GM20431 (cell line): ENCODE data around the gene NELFB.

Experiments
- in situ Hi-C: fragments of 300-500 bp; cut with MseI, MboI; formaldehyde crosslinking; loops from one replicate; pipeline ENCODE4 v1.15.0; 2020; ENCODE audit warnings: low sequenced_read_pairs; ENCODE audit not compliant: unreplicated experiment

NELFB gene

DNA sequence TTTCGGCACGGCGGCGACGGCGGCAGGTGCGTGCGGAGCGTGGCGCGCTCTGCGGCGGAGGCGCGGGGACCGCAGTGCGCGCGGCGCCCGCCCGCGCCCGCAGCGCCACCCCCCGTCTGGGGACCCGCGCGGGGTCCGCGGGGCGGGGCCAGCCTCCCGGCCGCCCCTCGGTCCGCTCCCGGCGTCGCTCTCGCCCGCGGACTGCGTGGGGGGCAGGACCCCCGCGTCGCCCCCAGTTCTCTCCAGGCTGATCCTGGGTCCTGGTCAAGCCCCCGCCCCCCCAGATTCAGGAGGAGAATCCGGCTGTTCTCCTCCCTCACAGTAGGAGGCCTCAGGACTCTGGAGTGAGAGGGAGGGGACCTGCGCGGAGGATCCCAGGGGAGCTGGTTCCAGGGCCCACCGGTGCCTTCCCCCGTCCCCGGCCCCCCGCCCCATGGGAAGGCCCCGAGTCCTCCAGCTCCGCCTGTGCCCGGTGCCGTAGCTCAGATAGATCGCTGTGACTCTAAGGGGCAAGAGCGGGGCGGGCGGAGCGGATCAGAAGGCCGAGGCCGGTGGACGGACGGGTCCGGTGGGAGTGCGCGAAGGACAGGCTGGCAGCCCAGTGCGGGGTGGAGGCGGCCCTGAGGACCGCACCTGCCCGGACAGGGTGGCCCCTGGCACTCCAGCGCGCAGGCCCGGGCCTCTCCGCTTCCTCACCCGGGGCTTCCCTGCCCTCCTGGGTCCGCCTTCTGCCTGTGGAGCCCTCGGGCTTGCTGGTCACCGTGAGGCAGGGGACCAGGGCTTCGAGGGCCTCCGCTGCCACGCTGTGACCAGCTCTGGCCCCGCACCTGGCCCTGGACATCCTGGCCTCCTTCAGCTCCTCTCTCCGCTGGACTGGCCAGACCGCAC lies 32.7 kb upstream of the NELFB start, which contains the start of gene RNF208:
Gene RNF208 (minus strand): TSS at position 51 of the 888 bp plus-strand sequence. CDS start 1,028 bp downstream, outside the sequence.
- in situ Hi-C loops, result loop anchor here (10.0 kb wide), 1 partner anchor 98 kb away; no protein-coding TSS in a partner anchor

DNA sequence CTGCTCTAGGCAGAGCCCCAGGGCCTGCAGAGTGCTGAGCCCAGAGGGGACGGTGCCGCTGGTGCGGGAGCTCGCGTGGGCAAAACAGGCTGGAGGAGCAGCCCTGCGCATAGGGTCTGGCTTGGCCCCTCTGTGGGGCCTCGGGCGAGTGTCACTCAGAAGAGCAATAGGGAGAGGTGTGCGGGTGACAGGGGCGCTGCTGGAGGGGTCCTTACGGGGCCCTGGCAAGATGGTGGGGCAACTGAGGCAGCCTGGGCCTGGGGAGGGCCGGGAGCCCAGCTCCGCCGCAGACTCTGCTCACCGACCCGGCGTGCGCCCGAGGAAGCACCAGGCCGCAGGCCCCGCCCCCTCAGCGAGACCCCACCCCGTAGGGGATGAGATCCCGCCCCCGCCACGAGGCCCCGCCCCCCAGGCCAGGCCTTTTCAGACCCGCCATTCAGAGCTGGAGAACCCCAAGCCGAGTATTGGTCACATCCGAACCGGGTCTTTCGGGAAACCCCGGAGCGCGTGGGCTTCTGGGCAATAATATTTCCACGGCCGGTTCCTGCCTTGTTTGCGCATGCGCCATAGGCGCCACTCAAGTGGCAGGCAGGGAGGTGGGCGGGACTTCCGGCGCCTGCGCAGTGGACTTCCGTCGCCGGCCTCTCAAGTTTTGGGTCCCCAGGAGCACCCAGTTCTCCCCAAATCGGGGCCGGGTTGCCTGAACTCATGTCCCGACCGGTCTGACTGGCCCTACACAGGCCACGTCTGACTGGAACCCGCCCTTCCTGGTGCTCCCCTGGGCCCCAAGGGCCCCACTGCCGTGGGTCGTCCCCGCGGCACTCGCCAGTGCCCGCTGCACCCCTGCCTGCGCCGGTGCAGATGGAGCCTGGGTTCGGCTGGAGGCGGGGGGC lies 31.8 kb upstream of the NELFB start:
- in situ Hi-C loops, result loop anchor here (10.0 kb wide), 1 partner anchor 99 kb away; no protein-coding TSS in a partner anchor

- in situ Hi-C loops, result loop anchor here (10.0 kb wide), 1 partner anchor 100 kb away; no protein-coding TSS in a partner anchor
Observed at GRCh38 chr9:137224830-137225694, 30.1 kb upstream of the NELFB start, which contains the start of gene CYSRT1. Gene CYSRT1, plus strand, starts transcription at chr9:137225174. Its CDS starts 448 bp downstream, at chr9:137225622.

DNA sequence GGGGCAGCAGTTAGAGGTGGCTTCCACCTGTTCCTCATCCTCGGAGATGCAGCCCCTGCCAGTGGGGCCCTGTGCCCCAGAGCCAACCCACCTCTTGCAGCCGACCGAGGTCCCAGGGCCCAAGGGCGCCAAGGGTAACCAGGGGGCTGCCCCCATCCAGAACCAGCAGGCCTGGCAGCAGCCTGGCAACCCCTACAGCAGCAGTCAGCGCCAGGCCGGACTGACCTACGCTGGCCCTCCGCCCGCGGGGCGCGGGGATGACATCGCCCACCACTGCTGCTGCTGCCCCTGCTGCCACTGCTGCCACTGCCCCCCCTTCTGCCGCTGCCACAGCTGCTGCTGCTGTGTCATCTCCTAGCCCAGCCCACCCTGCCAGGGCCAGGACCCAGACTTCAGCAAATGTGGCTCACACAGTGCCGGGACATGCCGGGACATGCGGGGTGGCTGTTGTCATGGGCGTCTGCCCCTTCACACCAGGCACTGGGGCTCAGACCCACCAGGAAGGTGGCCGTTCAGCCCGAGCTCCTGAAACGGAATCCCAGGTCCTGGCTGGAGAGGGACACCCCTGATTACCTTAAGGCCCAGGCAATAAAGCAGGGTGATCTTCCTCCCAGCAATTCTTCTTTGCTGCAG lies 29.3 kb upstream of the NELFB start:
- in situ Hi-C loops, result loop anchor here (10.0 kb wide), 1 partner anchor 101 kb away; no protein-coding TSS in a partner anchor

GRCh38 chr9:137226338-137227053 lies 28.6 kb upstream of the NELFB start:
- in situ Hi-C loops, result loop anchor here (10.0 kb wide), 1 partner anchor 102 kb away; no protein-coding TSS in a partner anchor

DNA sequence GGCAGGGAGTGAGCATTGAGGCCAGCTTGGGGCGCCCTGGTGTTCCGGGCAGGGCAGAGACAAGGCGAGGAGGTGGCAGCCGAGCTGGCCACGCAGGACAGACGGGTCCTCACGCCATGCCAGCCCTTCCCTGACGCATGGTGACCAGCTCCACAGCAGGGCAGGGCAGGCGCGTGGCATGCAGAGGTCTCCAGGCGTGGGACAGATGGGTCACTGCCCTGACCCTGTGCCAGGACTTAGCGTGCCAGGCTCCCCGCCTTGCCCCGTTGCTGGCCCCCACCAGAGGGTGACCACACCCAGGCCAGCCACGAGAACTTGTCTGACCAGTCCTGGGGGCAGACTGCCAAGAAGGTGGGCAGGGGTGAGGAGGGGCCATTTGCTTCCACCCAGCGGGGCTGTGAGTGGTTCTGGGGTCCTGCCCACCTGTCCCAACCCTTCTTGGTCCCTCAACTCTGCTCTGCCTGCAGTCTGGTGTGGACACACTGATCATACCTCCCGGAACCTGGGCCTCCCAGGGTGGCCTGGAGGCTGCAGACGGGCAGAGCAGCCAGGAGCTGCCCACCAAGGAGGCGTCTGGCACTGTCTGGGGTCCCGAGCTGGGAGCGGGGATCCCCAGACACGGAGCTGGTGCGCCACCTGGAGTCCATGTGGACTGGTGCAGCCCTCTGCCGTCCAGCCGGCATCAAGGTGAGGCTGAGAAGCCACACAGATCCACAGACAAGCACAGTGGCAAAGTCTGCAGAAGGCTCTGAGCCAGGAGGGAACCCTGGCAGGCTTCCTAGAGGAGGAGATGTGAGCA lies 27.9 kb upstream of the NELFB start, which contains the start of gene RNF224:
Gene RNF224 (plus strand): TSS at position 449 of the 799 bp plus-strand sequence. CDS start 834 bp downstream, outside the sequence.
- in situ Hi-C loops, result loop anchor here (10.0 kb wide), 1 partner anchor 102 kb away; no protein-coding TSS in a partner anchor

DNA sequence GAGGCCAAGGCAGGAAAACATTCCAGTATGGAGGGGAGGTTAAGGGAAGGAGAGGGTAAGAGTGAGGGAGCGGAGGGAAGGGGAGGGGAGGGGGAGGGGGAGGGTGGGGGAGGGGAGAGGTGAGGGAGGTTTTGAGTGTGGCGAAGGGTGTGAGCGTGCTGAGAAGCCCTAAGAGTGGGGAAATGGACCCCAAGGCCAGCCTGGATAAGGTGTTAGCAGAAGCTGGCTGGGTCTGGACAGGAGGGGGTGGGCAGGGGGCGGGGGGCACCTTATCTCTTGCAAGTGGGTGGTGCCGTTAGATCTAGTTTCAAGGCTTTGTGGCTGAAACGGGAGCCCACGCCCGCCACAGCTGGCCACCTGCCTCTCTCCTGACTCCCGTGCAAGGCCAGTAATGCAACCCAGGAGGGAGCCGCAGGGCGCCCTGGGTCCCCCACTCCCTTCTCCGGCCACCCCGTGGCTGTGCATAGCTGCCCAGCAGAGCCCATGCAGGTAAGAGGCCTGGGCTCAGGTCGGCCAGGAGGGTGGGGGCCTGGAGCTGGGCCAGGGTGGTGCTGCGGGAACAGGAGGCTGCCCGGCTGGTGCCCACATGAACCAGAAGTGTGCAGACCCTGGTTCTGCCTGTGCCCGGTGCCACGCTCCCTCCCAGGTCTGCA lies 27.1 kb upstream of the NELFB start:
- in situ Hi-C loops, result loop anchor here (10.0 kb wide), 1 partner anchor 103 kb away; no protein-coding TSS in a partner anchor

GRCh38 chr9:137228506-137228967 lies 26.6 kb upstream of the NELFB start:
- in situ Hi-C loops, result loop anchor here (10.0 kb wide), 1 partner anchor 104 kb away; no protein-coding TSS in a partner anchor

DNA sequence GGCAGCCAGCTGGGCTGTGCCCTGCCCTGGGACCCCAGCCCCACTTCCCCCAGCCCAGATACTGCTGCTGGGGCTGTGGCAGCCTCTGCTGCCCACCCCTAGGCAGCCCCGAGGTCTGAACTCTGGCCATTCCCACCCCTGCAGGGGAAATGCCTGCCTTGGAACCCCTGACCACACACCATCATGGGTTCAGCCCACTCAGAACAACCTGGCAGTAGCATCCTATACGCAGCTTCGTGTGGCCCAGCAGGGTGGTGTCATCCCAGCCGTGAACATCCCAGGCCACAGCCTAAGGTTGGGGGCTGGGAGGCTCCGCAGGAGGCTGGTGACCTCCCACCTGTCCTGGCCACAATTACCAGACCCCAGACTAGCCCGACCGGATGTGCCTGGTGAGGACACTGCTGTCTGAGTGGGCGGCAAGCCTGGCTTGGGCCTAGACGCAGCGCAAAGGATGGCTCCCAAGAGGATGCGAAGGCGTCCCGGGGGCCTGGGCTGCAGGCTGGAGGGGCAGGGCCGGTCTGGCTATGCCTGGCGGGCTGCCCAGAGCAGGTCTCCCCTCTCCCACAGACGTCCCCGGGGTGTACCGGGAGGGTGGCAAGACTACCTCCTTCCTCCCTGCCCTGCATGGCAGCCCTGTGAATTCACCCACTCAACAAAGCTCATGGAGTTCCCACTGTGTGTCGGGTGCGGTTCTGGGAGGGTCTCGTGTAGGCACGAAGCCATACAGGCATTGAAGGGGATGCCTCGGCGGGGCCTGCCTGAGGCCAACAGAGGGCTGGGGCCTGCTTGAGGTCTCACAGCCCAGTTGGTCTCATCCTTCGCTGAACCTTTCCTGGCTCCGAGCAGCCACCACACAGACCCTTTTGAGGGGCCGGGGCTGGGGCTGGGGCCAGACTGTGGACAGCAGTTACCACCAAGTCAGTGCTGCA lies 25.9 kb upstream of the NELFB start:
- in situ Hi-C loops, result loop anchor here (10.0 kb wide), 1 partner anchor 104 kb away; no protein-coding TSS in a partner anchor

DNA sequence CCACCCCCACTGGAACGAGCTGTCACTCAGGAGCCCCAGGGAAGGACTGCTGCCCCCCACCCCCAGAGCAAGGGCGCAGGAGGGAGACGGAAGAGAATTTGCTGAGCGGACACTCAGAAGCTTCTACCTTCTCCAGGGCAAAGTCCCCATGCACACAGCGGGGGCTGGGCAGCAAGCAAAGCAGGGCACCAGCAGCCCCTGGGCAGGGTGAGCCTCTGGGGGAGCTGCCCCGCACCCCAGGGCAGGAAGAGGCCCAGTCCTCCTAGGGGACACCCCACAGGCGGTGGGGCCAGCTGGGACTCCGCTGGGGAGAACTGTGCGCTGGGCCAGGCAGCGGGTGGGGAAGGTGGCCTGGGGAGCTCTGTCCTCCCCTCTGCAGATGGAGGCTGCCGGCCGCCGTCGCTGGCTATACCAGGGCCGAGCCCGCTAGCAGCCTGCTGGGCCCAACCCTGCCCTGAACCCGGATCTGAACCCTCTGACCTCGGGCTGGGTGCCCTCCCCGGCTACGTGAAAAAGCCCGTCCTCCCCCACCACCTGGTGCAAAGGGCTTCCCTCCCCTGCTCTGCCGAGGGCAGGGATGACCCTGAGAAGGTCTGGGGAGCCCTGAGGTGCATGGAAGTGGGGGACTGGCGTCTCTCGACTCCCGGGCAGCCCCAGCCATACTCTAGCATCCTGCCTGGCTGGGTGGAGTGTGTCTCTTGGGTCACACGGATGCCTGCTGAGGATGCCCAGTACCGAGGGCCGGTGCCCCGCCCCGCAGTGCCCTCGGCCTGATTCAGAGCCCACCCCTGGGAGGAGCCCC lies 25.0 kb upstream of the NELFB start:
- in situ Hi-C loops, result loop anchor here (10.0 kb wide), 2 partner anchors 105 to 125 kb away; no protein-coding TSS in a partner anchor

DNA sequence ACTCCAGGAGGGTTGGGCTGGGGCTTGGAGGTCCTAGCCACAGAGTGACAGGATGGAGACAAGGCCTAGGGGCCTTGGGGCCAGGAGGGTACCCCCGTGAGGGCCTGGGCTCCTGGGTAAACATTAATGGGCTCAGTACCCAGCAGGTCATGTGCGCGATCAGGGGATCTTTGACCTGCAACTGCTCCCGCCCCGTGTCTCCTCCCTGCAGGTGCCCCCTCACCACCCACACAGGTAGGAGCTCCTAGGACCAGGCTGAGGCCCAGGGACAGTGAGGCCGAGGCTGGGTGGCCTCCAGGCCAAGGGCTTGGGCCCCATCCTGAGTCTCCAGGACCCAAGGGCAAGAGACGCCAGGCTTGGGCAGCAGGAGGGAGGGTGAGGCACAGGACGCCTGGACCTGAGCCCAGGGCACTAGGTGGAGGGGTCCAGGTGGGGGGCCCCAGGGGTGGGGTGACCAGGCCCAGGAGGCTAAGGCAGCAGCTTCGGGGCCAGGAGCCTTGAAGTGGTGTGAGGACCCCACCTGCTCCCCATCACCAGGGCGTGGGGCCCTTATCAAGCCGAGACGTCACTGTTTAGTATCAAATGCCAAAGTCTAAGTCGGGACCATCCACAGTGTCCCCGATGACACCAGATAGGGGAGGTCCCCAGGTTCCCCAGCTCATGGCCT lies 24.3 kb upstream of the NELFB start, which contains the start of gene SLC34A3:
Gene SLC34A3 (plus strand): TSS at position 197 of the 667 bp plus-strand sequence. CDS start 802 bp downstream, outside the sequence.
- in situ Hi-C loops, result loop anchor here (10.0 kb wide), 1 partner anchor 126 kb away; no protein-coding TSS in a partner anchor

DNA sequence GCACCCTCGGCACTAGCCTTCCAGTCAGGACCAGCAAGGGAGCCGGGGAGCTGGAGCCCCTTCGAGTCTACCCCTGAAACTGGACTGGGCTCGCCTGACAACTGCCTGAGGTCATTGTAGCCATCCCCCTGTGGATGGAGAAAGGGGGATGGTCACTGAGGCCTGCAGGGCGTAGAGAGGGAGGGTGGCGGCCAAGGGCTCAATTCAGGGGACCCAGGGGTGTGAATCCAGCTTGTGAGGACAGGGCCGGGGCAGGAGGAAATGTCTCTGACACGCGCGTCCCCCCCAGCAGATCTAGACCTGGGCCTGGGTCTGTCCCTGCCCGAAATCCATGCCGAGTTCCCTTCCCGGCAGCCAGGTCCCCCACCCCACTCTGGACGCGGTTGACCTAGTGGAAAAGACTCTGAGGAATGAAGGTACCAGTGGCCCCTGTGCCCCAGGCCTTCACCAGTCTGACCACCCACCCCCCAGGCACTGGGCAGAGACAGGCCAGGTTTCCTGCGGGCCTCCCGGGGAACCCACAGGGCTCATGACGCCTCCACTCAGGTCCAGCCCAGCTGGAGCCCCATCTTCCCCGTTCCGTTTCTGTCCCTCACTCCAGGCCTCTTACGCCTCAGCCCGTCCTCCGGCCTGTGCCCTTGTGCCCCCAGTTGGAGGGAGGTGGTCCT lies 23.6 kb upstream of the NELFB start:
- in situ Hi-C loops, result loop anchor here (10.0 kb wide), 1 partner anchor 127 kb away; no protein-coding TSS in a partner anchor

GRCh38 chr9:137232101-137232500 lies 23.0 kb upstream of the NELFB start:
- in situ Hi-C loops, result loop anchor here (10.0 kb wide), 1 partner anchor 127 kb away; no protein-coding TSS in a partner anchor
